NCI-H446 treated with DMSO at 0.1 percent for 48 hours (cell line): Measurements from ENCODE around the gene CPN1.
A peak's percentile ranks its signal among the peaks of the same experiment; 100 is the strongest.

Experiments
- DNase-seq: peaks from one replicate; lab custom pipeline; 2025; lab: John Stamatoyannopoulos, UW

The CPN1 gene

GRCh38 chr10:100076750-100077149 is 4.9 kb downstream of the CPN1 start:
- DNase-seq = no peak

GRCh38 chr10:100075426-100076220 is 6.0 kb downstream of the CPN1 start:
- no peak for DNase-seq

GRCh38 chr10:100072514-100072913 is 9.2 kb downstream of the CPN1 start:
- DNase-seq = no peak

- DNase-seq = no peak
Observed at GRCh38 chr10:100071529-100071928, 10.1 kb downstream of the CPN1 start.

- DNase-seq = no peak
Observed at GRCh38 chr10:100067466-100067865, 14.2 kb downstream of the CPN1 start.

GRCh38 chr10:100065084-100065660 is 16.5 kb downstream of the CPN1 start:
- no peak for DNase-seq

GRCh38 chr10:100061401-100061800 is 20.3 kb downstream of the CPN1 start:
- no peak for DNase-seq

- DNase-seq = no peak
Observed at GRCh38 chr10:100057948-100058347, 23.7 kb downstream of the CPN1 start.

GRCh38 chr10:100053686-100054460 is 27.8 kb downstream of the CPN1 start:
- DNase-seq = no peak

- peak; percentile 6 for DNase-seq
Observed at GRCh38 chr10:100046021-100046486, 35.6 kb downstream of the CPN1 start.

GRCh38 chr10:100045592-100045991 is 36.1 kb downstream of the CPN1 start:
- DNase-seq = no peak

- no peak for DNase-seq
Observed at GRCh38 chr10:100043796-100044195, 37.9 kb downstream of the CPN1 start.

GRCh38 chr10:100043344-100043743 is 38.3 kb downstream of the CPN1 start:
- DNase-seq = no peak

GRCh38 chr10:100041306-100042002 is 40.2 kb downstream of the CPN1 start:
- no peak for DNase-seq

- no peak for DNase-seq
Observed at GRCh38 chr10:100038561-100039071, 43.1 kb downstream of the CPN1 start.

GRCh38 chr10:100037758-100038315 is 43.8 kb downstream of the CPN1 start:
- DNase-seq = no peak

- DNase-seq = no peak
Observed at GRCh38 chr10:100036850-100037249, 44.8 kb downstream of the CPN1 start.

- no peak for DNase-seq
Observed at GRCh38 chr10:100033766-100034418, 47.8 kb downstream of the CPN1 start.

GRCh38 chr10:100027416-100027815 is 54.3 kb downstream of the CPN1 start:
- DNase-seq = no peak

GRCh38 chr10:100025576-100025975 is 56.1 kb downstream of the CPN1 start:
- peak; percentile 15 for DNase-seq

GRCh38 chr10:100024748-100025147 is 56.9 kb downstream of the CPN1 start:
- no peak for DNase-seq
